Mucosa of stomach (tissue), 1 donor: Measurements from ENCODE around the gene AUTS2.

Experiments used
- H3K27me3 ChIP-seq: one replicate; pipeline ENCODE4 v1.7.0; 2013; ENCODE audit warnings: mild to moderate bottlenecking, low read length; ENCODE audit not compliant: control insufficient read depth, insufficient read depth
- H3K36me3 ChIP-seq: one replicate; pipeline ENCODE4 v1.7.0; 2013; ENCODE audit warnings: low read length; ENCODE audit not compliant: control insufficient read depth, insufficient read depth
- H3K4me1 ChIP-seq: one replicate; pipeline ENCODE4 v1.7.0; 2013; ENCODE audit warnings: mild to moderate bottlenecking, low read length; ENCODE audit not compliant: control insufficient read depth, insufficient read depth
- H3K4me3 ChIP-seq: one replicate; pipeline ENCODE4 v1.7.0; 2013; ENCODE audit warnings: low read length
- H3K9ac ChIP-seq: one replicate; pipeline ENCODE4 v1.7.0; 2013; ENCODE audit warnings: mild to moderate bottlenecking, low read length, moderate library complexity
- H3K9me3 ChIP-seq: one replicate; pipeline ENCODE4 v1.7.0; 2013; ENCODE audit warnings: mild to moderate bottlenecking, low read length, moderate library complexity; ENCODE audit not compliant: control insufficient read depth
- donor health status: Pancreatic carcinoma.

Gene AUTS2

GRCh38 chr7:69968969-69969556 lies 370.8 kb downstream of the AUTS2 start:
- H3K27me3 ChIP-seq, result no peaks in the 10 kb centered on the region
- H3K9me3 ChIP-seq, result no peaks in the 10 kb centered on the region
- no peaks in the 10 kb centered on the region for H3K4me1 ChIP-seq
- no peak overlapping the region for H3K9ac ChIP-seq
- H3K4me3 ChIP-seq, result no peak overlapping the region
- no peaks in the 10 kb centered on the region for H3K36me3 ChIP-seq

GRCh38 chr7:69981646-69982045 lies 383.4 kb downstream of the AUTS2 start:
- Histone ChIP-seq H3K36me3 (no peaks in the 10 kb centered on the region), H3K9me3 (no peaks in the 10 kb centered on the region), H3K4me1 (no peaks in the 10 kb centered on the region), H3K9ac (no peak overlapping the region), H3K27me3 (no peaks in the 10 kb centered on the region), H3K4me3 (no peak overlapping the region)

- no peak overlapping the region for H3K9ac ChIP-seq
- H3K4me3 ChIP-seq, result no peak overlapping the region
- no peaks in the 10 kb centered on the region for H3K9me3 ChIP-seq
Measured at GRCh38 chr7:69982197-69982596, 383.9 kb downstream of the AUTS2 start.

GRCh38 chr7:69989551-69989950 lies 391.3 kb downstream of the AUTS2 start:
- H3K36me3 ChIP-seq, result no peaks in the 10 kb centered on the region
- H3K4me1 ChIP-seq, result no peaks in the 10 kb centered on the region
- H3K9me3 ChIP-seq, result no peaks in the 10 kb centered on the region
- H3K9ac ChIP-seq, result no peak overlapping the region
- H3K4me3 ChIP-seq, result no peak overlapping the region
- H3K27me3 ChIP-seq, result no peaks in the 10 kb centered on the region

More at GRCh38 chr7:69982197-69982596, 383.9 kb downstream of the AUTS2 start:
- Histone ChIP-seq H3K27me3 (no peaks in the 10 kb centered on the region), H3K4me1 (no peaks in the 10 kb centered on the region), H3K36me3 (no peaks in the 10 kb centered on the region)

- Histone ChIP-seq H3K9ac (no peak overlapping the region), H3K4me1 (no peaks in the 10 kb centered on the region), H3K4me3 (no peak overlapping the region), H3K9me3 (no peaks in the 10 kb centered on the region), H3K27me3 (no peaks in the 10 kb centered on the region), H3K36me3 (no peaks in the 10 kb centered on the region)
Measured at GRCh38 chr7:69992938-69993337, 394.7 kb downstream of the AUTS2 start.

GRCh38 chr7:69994218-69994617 lies 395.9 kb downstream of the AUTS2 start:
- H3K4me1 ChIP-seq, result no peaks in the 10 kb centered on the region
- no peaks in the 10 kb centered on the region for H3K36me3 ChIP-seq
- H3K9me3 ChIP-seq, result no peaks in the 10 kb centered on the region
- no peak overlapping the region for H3K9ac ChIP-seq
- H3K27me3 ChIP-seq, result no peaks in the 10 kb centered on the region
- no peak overlapping the region for H3K4me3 ChIP-seq

- Histone ChIP-seq H3K9ac (no peak overlapping the region), H3K4me1 (no peaks in the 10 kb centered on the region), H3K9me3 (no peaks in the 10 kb centered on the region), H3K27me3 (no peaks in the 10 kb centered on the region), H3K4me3 (no peak overlapping the region), H3K36me3 (no peaks in the 10 kb centered on the region)
Measured at GRCh38 chr7:69994886-69995542, 396.7 kb downstream of the AUTS2 start.

- H3K4me3 ChIP-seq, result no peak overlapping the region
- H3K9me3 ChIP-seq, result no peaks in the 10 kb centered on the region
- no peaks in the 10 kb centered on the region for H3K27me3 ChIP-seq
- no peaks in the 10 kb centered on the region for H3K36me3 ChIP-seq
- no peak overlapping the region for H3K9ac ChIP-seq
- no peaks in the 10 kb centered on the region for H3K4me1 ChIP-seq
Measured at GRCh38 chr7:69996121-69996520, 397.8 kb downstream of the AUTS2 start.

- Histone ChIP-seq H3K27me3 (no peaks in the 10 kb centered on the region), H3K4me1 (no peaks in the 10 kb centered on the region), H3K4me3 (no peak overlapping the region), H3K9me3 (no peaks in the 10 kb centered on the region), H3K9ac (no peak overlapping the region), H3K36me3 (no peaks in the 10 kb centered on the region)
Measured at GRCh38 chr7:70000737-70001348, 402.6 kb downstream of the AUTS2 start.

- Histone ChIP-seq H3K27me3 (no peaks in the 10 kb centered on the region), H3K4me1 (no peaks in the 10 kb centered on the region), H3K9ac (no peak overlapping the region), H3K9me3 (no peaks in the 10 kb centered on the region), H3K4me3 (no peak overlapping the region), H3K36me3 (no peaks in the 10 kb centered on the region)
Measured at GRCh38 chr7:70005480-70005879, 407.2 kb downstream of the AUTS2 start.

GRCh38 chr7:70005891-70006260 lies 407.6 kb downstream of the AUTS2 start:
- Histone ChIP-seq H3K9me3 (no peaks in the 10 kb centered on the region), H3K4me3 (no peak overlapping the region), H3K36me3 (no peaks in the 10 kb centered on the region), H3K27me3 (no peaks in the 10 kb centered on the region), H3K4me1 (no peaks in the 10 kb centered on the region), H3K9ac (no peak overlapping the region)

- Histone ChIP-seq H3K27me3 (no peaks in the 10 kb centered on the region), H3K4me1 (no peaks in the 10 kb centered on the region), H3K36me3 (no peaks in the 10 kb centered on the region), H3K9me3 (no peaks in the 10 kb centered on the region), H3K4me3 (no peak overlapping the region), H3K9ac (no peak overlapping the region)
Measured at GRCh38 chr7:70006261-70006920, 408.1 kb downstream of the AUTS2 start.
